KBM-7 (cell line): ENCODE results near the gene CLASP1.

Experiments used
- DNase-seq: peaks from one replicate; pipeline ENCODE4 v3.0.0-alpha.2; 2015
- in situ Hi-C: fragments of 300-500 bp; cut with MboI; formaldehyde crosslinking; loops from 2 replicates; pipeline ENCODE4 v1.14.3; 2020; ENCODE audit warnings: low sequenced_read_pairs, low pct_unique_long_range_greater_than_20kb, mixed read lengths

The CLASP1 gene

GRCh38 chr2:121524685-121525425, 124.4 kb downstream of the CLASP1 start:
- DNase-seq: no peak
- in situ Hi-C loops: no loop called here

- no peak for DNase-seq
- in situ Hi-C loops: no loop called here
These were observed 127.9 kb downstream of the CLASP1 start for GRCh38 chr2:121521359-121521758.

GRCh38 chr2:121520641-121520994, 128.6 kb downstream of the CLASP1 start:
- no peak for DNase-seq
- in situ Hi-C loops: no loop called here

GRCh38 chr2:121519732-121520640, 129.3 kb downstream of the CLASP1 start:
- in situ Hi-C loops: no loop called here
- no peak for DNase-seq

- in situ Hi-C loops: no loop called here
These were observed 130.1 kb downstream of the CLASP1 start for GRCh38 chr2:121519153-121519552.

GRCh38 chr2:121513597-121514333, 135.5 kb downstream of the CLASP1 start:
- no peak for DNase-seq
- in situ Hi-C loops: no loop called here

More at GRCh38 chr2:121519153-121519552, 130.1 kb downstream of the CLASP1 start:
- no peak for DNase-seq

- DNase-seq: no peak
- in situ Hi-C loops: no loop called here
These were observed 138.4 kb downstream of the CLASP1 start for GRCh38 chr2:121510857-121511256.

GRCh38 chr2:121506621-121507020, 142.6 kb downstream of the CLASP1 start:
- DNase-seq: no peak
- in situ Hi-C loops: no loop called here

GRCh38 chr2:121505986-121506586, 143.2 kb downstream of the CLASP1 start:
- no peak for DNase-seq
- in situ Hi-C loops: no loop called here

GRCh38 chr2:121505005-121505404, 144.3 kb downstream of the CLASP1 start:
- in situ Hi-C loops: no loop called here

GRCh38 chr2:121504316-121504715, 144.9 kb downstream of the CLASP1 start:
- in situ Hi-C loops: no loop called here
- no peak for DNase-seq

More at GRCh38 chr2:121505005-121505404, 144.3 kb downstream of the CLASP1 start:
- DNase-seq: no peak

- no peak for DNase-seq
These were observed 146.5 kb downstream of the CLASP1 start for GRCh38 chr2:121502781-121503180.

GRCh38 chr2:121502246-121502645, 147.0 kb downstream of the CLASP1 start:
- DNase-seq: no peak
- in situ Hi-C loops: no loop called here

More at GRCh38 chr2:121502781-121503180, 146.5 kb downstream of the CLASP1 start:
- in situ Hi-C loops: no loop called here

- no peak for DNase-seq
- in situ Hi-C loops: no loop called here
These were observed 147.7 kb downstream of the CLASP1 start for GRCh38 chr2:121501554-121501953.

- in situ Hi-C loops: no loop called here
- no peak for DNase-seq
These were observed 148.2 kb downstream of the CLASP1 start for GRCh38 chr2:121501031-121501430.

- no peak for DNase-seq
These were observed 150.5 kb downstream of the CLASP1 start for GRCh38 chr2:121498731-121499130.

GRCh38 chr2:121492409-121492808, 156.9 kb downstream of the CLASP1 start:
- in situ Hi-C loops: no loop called here
- DNase-seq: no peak

More at GRCh38 chr2:121498731-121499130, 150.5 kb downstream of the CLASP1 start:
- in situ Hi-C loops: no loop called here

GRCh38 chr2:121491518-121491917, 157.7 kb downstream of the CLASP1 start:
- no peak for DNase-seq
- in situ Hi-C loops: no loop called here

GRCh38 chr2:121490584-121491133, 158.6 kb downstream of the CLASP1 start:
- in situ Hi-C loops: no loop called here
- DNase-seq: no peak
